Left ventricle myocardium inferior (tissue), 1 donor: ENCODE data around the gene LRRFIP1. TPM values are rescaled to one million over a fixed set of nuclear protein-coding genes. Genes with fewer than 3 reads are reported as not detected.

Source experiments
- DNase-seq: peaks from one replicate; pipeline ENCODE4 v3.0.0-alpha.2; 2020
- H3K27ac ChIP-seq: fragments of 200-600 bp; replicated peaks from 2 replicates; pipeline ENCODE4 v1.8.0; 2021
- H3K27me3 ChIP-seq: fragments of 200-600 bp; 2 replicates; pipeline ENCODE4 v1.8.0; 2021; ENCODE audit warnings: low read depth
- H3K36me3 ChIP-seq: fragments of 200-600 bp; 2 replicates; pipeline ENCODE4 v1.8.0; 2021
- H3K4me1 ChIP-seq: fragments of 200-600 bp; 2 replicates; pipeline ENCODE4 v1.8.0; 2021
- H3K4me3 ChIP-seq: fragments of 200-600 bp; 2 replicates; pipeline ENCODE4 v1.8.0; 2021; ENCODE audit warnings: mild to moderate bottlenecking, moderate library complexity
- H3K9me3 ChIP-seq: fragments of 200-600 bp; replicated peaks from 2 replicates; pipeline ENCODE4 v1.8.0; 2021
- intact Hi-C: fragments of 100-400 bp; cut with micrococcal nuclease; formaldehyde crosslinking; loops from one replicate; pipeline ENCODE4 v1.11.0; 2022
- total RNA-seq: library from RNA; stranded (reverse); fragmentation: NEBNext Ultra II Directional; extraction: Animal tissue kit (Norgen Biotek cat#: 25700); gene quantifications from one replicate; pipeline ENCODE4 v1.2.1, GENCODE V29; 2021
- TF ChIP-seq, protein P1 (sequence below): fragments of 200-600 bp; IDR thresholded peaks from 2 replicates; pipeline ENCODE4 v1.8.0; 2021; ENCODE audit warnings: antibody characterized with exemption, mild to moderate bottlenecking, borderline replicate concordance
- donor health status: DM: no; HTN: yes; CAD: no; lungs with severe emphysema.

The LRRFIP1 gene
- total RNA-seq, 1 donor from 2014 or later, result 97.1 TPM

- intact Hi-C loops, result no loop called here
- H3K27ac ChIP-seq, result peak overlapping the region; percentile 86
- H3K4me1 ChIP-seq, result peaks cover 94% of the 10 kb centered on the region
- H3K4me3 ChIP-seq, result no peak overlapping the region
- peaks cover 4% of the 10 kb centered on the region for H3K36me3 ChIP-seq
- no peaks in the 10 kb centered on the region for H3K9me3 ChIP-seq
- no peaks in the 10 kb centered on the region for H3K27me3 ChIP-seq
- TF ChIP-seq, protein P1, sequence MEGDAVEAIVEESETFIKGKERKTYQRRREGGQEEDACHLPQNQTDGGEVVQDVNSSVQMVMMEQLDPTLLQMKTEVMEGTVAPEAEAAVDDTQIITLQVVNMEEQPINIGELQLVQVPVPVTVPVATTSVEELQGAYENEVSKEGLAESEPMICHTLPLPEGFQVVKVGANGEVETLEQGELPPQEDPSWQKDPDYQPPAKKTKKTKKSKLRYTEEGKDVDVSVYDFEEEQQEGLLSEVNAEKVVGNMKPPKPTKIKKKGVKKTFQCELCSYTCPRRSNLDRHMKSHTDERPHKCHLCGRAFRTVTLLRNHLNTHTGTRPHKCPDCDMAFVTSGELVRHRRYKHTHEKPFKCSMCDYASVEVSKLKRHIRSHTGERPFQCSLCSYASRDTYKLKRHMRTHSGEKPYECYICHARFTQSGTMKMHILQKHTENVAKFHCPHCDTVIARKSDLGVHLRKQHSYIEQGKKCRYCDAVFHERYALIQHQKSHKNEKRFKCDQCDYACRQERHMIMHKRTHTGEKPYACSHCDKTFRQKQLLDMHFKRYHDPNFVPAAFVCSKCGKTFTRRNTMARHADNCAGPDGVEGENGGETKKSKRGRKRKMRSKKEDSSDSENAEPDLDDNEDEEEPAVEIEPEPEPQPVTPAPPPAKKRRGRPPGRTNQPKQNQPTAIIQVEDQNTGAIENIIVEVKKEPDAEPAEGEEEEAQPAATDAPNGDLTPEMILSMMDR, result no peak
- no peak for DNase-seq
Measured at GRCh38 chr2:237704501-237705434, 77.4 kb downstream of the LRRFIP1 start.

- Histone ChIP-seq H3K9me3 (no peaks in the 10 kb centered on the region), H3K27me3 (no peaks in the 10 kb centered on the region), H3K36me3 (peaks cover 18% of the 10 kb centered on the region), H3K27ac (peak overlapping the region; percentile 68), H3K4me3 (no peak overlapping the region), H3K4me1 (peaks cover 85% of the 10 kb centered on the region)
- intact Hi-C loops, result no loop called here
- TF ChIP-seq, protein P1, result no peak
- no peak for DNase-seq
Measured at GRCh38 chr2:237706257-237706656, 78.9 kb downstream of the LRRFIP1 start.

DNA sequence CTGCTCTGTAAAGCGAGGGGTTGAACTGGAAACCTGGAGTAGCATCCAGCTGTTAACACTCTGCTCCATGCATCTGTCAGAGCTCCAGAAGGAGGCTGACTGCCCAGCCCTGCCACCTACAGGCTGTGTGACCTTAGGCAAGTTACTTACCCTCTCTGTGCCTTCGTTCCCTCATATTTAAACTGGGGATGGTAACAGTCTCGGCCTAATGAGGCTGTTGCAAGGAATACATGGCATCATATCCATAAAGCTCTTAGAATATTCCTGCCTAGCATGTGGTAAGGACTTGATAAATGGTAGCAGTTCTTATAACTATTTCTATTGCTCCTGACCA, 80.6 kb downstream of the LRRFIP1 start:
- intact Hi-C loops, result no loop called here

GRCh38 chr2:237708491-237708890, 81.1 kb downstream of the LRRFIP1 start:
- TF ChIP-seq, protein P1, result no peak
- Histone ChIP-seq H3K36me3 (peaks cover 27% of the 10 kb centered on the region), H3K9me3 (no peaks in the 10 kb centered on the region), H3K4me3 (no peak overlapping the region), H3K4me1 (peaks cover 85% of the 10 kb centered on the region), H3K27ac (peak overlapping the region; percentile 68), H3K27me3 (no peaks in the 10 kb centered on the region)
- no peak for DNase-seq
- intact Hi-C loops, result no loop called here

More for the DNA sequence above, 80.6 kb downstream of the LRRFIP1 start:
- Histone ChIP-seq H3K9me3 (no peaks in the 10 kb centered on the region), H3K4me1 (peaks cover 85% of the 10 kb centered on the region), H3K27me3 (no peaks in the 10 kb centered on the region), H3K4me3 (no peak overlapping the region), H3K36me3 (peaks cover 27% of the 10 kb centered on the region), H3K27ac (peak overlapping the region; percentile 68)
- no peak for DNase-seq
- TF ChIP-seq, protein P1, result no peak

DNA sequence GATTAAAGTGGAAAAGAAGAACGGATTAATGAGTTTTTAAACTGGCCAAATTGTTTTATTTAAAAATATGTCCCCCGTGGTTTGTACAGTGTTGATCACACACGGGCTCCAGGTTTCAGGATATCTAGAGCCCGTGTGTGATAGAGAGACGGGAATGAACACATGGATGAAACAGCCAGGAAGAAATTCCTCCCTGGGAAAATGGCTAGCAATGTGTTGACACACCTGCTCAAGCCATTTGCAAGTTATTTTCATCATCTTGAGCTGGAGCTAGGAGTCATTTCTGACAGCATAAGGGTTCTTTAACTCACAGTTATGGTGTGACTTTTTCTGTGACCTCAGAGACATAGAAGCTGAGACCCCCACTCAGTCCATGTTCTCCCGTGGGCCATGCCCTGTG, 81.6 kb downstream of the LRRFIP1 start:
- intact Hi-C loops, result no loop called here
- DNase-seq, result no peak
- peaks cover 83% of the 10 kb centered on the region for H3K4me1 ChIP-seq
- no peaks in the 10 kb centered on the region for H3K9me3 ChIP-seq
- H3K36me3 ChIP-seq, result peaks cover 27% of the 10 kb centered on the region
- H3K27ac ChIP-seq, result peak overlapping the region; percentile 68
- no peaks in the 10 kb centered on the region for H3K27me3 ChIP-seq
- TF ChIP-seq, protein P1, result no peak
- H3K4me3 ChIP-seq, result no peak overlapping the region
